CD4-positive, alpha-beta T cell treated with Interleukin-1 beta for 1 hour (primary cell): Measurements from ENCODE around the gene VPS13D.

Experiments used
- DNase-seq, 2 donors: peaks; one replicate each; pipeline ENCODE4 v3.0.0-alpha.2; 2020 to 2022

Gene VPS13D

DNA sequence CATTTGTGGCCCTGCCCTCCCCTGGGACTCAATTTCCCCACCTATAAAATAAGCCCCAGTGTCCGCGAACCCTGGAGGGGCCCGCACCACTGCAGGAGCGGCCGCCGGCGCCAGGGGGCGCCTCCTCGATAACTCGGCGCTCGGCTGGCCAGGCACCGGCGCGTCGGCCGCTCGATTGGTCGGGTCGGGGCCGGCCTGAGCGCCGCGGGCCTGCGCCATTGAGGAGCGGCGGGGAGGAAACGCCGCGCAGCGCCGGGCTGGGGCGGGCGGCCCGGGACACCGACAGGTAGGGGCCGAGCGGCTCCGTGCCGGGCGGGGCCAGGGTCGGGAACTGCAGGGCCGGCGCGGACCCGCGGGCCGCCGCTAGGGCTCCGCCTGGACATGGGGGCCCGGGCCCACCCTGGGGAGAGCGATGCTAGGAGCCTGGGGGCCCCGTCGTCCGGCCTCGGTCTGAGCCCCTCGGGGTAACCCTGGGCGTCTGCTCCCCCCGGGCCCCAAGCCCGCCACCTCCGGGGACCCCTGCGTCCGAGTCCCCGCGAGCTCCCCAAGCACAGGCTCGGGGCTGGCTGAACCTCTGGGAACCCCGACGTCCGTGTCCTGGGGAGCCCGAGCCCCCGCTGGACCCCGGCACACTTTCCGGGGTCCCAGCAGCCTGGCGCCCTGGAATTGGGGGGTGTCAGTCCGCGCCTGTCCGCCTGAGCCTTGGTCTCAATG is at the start of gene VPS13D:
Gene VPS13D, plus strand, starts transcription at position 196 of the 714 bp plus-strand sequence. CDS start 4,237 bp downstream, outside the sequence.
- DNase-seq: peak; percentile 84 to 85

GRCh38 chr1:12180315-12180714 is 49.5 kb upstream of the VPS13D start:
- peak in 1 of 2 donors; percentile 69 for DNase-seq

GRCh38 chr1:12180903-12181302 is 48.9 kb upstream of the VPS13D start:
- DNase-seq: no peak

- DNase-seq: no peak
Measured at GRCh38 chr1:12181568-12181967, 48.3 kb upstream of the VPS13D start.

DNA sequence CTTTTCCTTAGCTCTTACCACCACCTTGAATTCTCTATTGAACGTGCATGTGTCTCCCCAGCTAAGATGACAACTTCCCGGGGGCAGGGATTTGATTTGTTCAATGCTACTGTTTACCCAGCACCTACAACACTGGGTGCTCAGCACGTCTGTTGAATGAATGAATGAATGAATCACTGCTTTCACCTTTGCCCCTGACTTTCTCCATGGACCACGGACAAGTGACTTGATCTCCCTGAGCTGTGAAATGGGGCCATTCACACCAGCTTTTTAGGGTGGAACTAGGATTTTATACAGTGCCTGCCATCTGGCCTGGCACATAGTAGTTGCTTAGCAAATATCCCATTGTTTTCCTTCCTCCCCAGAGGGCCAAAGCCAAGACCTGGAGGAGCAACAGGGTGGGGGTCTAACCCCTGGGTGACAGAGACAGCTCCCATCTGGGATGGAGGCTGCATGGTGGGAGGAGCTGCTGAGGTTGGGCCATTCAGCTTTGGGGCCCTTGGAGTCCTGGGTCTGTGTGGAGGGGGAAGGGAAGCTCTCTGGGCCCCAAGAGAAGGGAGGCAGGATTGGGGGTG is 47.3 kb upstream of the VPS13D start:
- no peak for DNase-seq

GRCh38 chr1:12183095-12183794 is 46.6 kb upstream of the VPS13D start:
- DNase-seq: no peak

GRCh38 chr1:12184008-12184681 is 45.7 kb upstream of the VPS13D start:
- DNase-seq: peak in 1 of 2 donors; percentile 77

DNA sequence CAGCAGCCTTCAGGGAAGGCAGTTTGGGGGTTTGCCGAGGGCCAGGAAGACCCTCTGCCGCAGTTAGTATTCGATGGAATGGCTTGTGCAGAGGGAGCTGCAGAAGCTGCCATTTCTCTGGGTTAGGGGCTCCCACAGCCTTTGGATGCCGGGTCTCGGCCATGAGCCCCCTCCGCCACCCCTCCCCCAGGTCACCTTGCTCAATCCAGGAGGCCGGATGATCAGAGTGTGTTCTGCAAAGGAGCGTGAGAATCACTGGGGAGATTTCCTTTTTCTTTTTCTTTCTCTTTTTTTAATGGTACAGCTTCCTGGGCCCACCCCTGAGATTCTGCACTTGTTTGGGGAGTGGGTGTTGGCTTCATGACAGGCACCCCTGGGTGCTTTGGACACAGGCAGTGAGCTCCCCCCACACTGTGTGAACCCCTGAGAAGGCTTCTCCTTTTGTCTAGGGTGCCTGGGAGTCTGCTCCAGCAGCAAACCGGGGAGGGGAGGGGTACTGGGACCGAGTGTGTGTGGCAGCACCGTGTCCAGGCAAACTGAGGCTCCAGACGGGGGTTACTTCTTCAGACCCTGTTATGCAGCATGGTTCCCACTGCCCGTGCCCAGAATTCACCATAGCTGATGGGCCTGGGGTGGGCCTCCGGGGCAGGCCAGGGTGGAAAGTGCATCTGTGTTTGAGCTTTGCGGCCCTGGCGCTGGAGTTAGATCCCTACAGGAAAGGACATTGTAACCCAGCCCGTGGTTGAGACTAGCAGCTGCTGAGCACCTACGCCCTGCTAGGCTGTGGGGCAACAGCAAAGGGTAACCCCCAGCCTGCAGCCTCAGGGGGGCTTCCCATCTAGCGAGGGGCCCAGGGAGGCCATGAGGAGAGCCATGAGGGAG is 44.6 kb upstream of the VPS13D start:
- no peak for DNase-seq

GRCh38 chr1:12185918-12186678 is 43.7 kb upstream of the VPS13D start:
- no peak for DNase-seq

- DNase-seq: no peak
Measured at GRCh38 chr1:12186679-12186985, 43.2 kb upstream of the VPS13D start.

- DNase-seq: no peak
Measured at GRCh38 chr1:12188115-12188514, 41.7 kb upstream of the VPS13D start.

GRCh38 chr1:12188657-12189327 is 41.0 kb upstream of the VPS13D start:
- DNase-seq: no peak

DNA sequence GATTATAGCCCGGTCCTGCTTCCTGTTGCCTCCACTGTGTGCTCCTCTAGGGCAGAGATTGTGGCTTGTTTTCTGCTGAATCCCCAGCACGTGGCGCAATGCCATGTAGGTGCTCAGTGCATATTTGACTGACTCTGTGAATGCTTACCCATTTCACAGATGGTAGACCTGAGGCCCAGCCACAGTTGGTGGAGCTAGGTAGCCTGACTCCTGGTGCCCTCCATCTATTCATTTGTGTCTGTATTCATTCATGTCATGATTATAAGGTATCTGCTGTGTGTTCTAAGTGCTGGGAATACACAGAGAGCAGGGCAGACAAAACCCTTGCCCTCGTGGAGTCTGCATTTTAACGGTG is 40.5 kb upstream of the VPS13D start:
- no peak for DNase-seq

DNA sequence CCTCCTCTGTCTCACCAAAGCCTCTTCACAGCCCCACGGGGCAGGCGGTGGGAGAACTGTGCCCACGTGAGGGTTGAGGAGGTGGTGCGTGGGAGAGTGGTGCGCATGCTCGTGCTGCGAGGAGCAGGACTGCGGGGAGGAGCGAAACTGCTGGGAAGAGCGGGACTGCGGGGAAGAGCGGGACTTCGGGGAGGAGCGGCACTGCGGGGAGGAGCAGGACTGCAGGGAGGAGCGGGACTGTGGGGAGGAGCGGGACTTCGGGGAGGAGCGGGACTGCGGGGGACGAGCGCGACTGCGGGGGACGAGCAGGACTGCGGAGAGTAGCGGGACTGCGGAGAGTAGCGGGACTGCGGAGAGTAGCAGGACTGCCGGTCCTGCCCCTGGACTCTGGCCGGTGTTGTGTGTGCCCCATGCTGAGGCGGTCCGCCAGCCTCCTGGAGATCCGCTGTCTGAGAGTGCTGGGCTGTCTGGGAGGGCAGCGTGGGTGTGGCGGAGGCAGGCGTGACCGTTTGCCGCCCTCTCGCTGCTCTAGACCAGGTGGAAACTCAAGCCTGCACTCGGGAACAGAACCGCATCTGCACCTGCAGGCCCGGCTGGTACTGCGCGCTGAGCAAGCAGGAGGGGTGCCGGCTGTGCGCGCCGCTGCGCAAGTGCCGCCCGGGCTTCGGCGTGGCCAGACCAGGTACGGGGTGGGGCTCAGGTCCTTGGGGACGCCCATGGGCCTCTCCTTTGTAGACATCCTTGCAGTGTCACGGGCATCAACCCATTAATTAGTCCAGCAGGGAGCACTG is 38.4 kb upstream of the VPS13D start:
- no peak for DNase-seq

- DNase-seq: no peak
Measured at GRCh38 chr1:12194666-12195216, 35.1 kb upstream of the VPS13D start.

DNA sequence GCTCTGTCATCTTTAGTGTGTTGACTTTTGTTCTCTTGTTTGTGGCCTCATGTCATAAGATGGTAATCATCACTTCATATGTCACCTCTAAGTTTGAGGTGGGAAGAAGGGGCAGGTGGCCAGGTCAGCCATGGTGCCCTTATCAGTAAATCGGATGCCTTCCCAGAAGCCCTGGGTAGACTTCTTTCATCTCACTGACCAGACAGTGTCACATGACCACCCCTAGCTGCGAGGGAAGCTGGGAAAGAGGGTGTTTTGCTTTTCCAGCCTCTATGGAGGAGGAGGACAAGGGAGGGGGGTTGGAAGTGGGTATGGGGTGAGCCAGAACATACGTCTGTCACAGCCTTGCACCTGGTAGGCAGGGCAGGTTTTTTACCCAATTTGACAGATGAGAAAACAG is 34.4 kb upstream of the VPS13D start:
- no peak for DNase-seq

DNA sequence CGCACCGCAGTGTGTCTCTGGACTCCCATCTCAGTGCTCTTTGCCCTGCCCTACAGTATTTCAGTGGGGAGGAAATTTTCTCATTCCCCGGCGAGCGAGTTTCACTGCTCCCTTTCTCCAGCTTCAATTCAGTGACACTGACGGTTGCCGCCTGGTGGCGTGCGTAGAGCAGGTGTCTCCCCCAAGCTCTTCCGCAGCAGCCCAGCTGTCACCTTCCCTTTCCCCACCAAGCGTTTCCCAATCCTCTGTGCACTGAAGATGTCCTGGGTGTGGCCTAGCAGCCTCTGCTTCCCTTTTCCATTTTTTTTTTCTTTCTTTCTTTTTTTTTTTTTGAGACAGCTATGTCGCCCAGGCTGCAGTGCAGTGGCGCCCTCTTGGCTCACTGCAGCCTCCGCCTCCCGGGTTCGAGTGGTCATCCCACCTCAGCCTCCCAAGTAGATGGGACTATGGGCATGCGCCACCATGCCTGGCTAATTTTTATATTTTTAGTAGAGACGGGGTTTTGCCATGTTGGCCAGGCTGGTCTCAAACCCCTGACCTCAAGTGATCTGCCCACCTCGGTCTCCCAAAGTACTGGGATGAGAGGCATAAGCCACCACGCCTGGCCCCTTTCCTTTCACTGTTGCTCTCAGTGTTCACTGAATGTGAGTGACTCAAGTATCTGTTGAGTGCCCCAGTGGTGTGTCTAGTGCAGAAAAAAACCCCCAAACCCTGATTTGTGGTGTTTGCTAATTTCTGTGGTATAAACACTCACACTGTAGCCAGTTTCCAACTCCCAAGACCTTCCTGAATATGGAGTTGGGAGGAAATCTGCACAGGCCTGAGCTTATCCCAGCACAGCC is 33.0 kb upstream of the VPS13D start:
- DNase-seq: peak in 1 of 2 donors; percentile 68

- DNase-seq: no peak
Measured at GRCh38 chr1:12197483-12197880, 32.3 kb upstream of the VPS13D start.

DNA sequence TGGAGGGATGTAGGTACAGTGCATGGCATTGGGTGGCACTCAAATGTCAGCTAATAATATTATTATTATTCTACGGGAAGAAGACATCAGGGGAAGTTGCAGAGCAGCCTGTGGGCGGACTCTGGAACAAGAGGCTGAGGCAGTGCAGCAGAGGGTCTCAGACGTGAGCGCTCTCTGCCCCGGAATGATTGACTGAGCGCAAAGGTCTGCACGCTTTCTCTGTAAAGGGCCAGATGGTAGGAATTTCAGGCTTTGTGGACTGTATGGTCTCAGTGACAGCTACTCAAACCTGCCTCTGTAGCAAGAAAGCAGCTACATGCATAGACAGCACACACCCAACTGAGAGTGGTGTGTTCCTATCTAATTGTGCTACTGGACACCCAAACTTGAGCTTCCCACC is 29.6 kb upstream of the VPS13D start:
- no peak for DNase-seq
